NB4 (cell line): ENCODE results near the gene RSPO1.

Experiments used
- DNase-seq: peaks from one replicate; pipeline ENCODE4 v3.0.0; 2010; ENCODE audit warnings: low read depth
- H3K4me3 ChIP-seq: one replicate; pipeline ENCODE4 v1.5.1; 2011; ENCODE audit warnings: mild to moderate bottlenecking, low read depth, low read length, moderate library complexity
- MYC ChIP-seq: IDR thresholded peaks from 2 replicates; pipeline ENCODE4 v1.6.1; 2011; ENCODE audit warnings: low read depth, low read length
- POLR2A ChIP-seq: IDR thresholded peaks from 2 replicates; pipeline ENCODE4 v1.6.1; 2011; ENCODE audit warnings: mild to moderate bottlenecking; ENCODE audit not compliant: insufficient read length; ENCODE audit errors: extremely low read depth
- TF ChIP-seq, protein P1 (sequence below): IDR thresholded peaks from one replicate; pipeline ENCODE4 v1.5.1; 2012; ENCODE audit warnings: low read depth, low read length
- TF ChIP-seq, protein P2 (sequence below): IDR thresholded peaks from 2 replicates; pipeline ENCODE4 v1.6.1; 2011; ENCODE audit warnings: low read depth, low read length

RSPO1 gene

DNA sequence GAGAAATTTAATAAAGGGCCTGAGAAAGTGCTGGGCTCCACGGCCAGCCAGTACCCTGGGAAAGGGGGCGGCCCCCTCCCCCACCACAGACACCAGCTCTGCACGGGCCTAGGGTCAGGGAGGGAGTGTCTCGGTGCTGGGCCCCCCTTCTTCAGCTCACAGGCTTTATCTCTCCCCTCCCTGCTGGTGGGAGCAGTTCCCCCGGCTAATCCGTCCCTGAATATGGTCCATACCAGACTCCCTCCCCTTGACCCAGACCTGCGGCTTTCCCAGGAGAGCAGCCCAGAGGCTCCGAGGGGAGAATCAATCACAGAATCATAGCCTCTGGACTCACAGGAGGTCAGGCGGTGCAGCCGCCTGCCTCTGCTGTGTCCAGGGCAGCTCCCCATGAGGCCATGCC lies 26.0 kb upstream of the RSPO1 start:
- TF ChIP-seq, protein P1, sequence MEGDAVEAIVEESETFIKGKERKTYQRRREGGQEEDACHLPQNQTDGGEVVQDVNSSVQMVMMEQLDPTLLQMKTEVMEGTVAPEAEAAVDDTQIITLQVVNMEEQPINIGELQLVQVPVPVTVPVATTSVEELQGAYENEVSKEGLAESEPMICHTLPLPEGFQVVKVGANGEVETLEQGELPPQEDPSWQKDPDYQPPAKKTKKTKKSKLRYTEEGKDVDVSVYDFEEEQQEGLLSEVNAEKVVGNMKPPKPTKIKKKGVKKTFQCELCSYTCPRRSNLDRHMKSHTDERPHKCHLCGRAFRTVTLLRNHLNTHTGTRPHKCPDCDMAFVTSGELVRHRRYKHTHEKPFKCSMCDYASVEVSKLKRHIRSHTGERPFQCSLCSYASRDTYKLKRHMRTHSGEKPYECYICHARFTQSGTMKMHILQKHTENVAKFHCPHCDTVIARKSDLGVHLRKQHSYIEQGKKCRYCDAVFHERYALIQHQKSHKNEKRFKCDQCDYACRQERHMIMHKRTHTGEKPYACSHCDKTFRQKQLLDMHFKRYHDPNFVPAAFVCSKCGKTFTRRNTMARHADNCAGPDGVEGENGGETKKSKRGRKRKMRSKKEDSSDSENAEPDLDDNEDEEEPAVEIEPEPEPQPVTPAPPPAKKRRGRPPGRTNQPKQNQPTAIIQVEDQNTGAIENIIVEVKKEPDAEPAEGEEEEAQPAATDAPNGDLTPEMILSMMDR: no peak
- TF ChIP-seq, protein P2, sequence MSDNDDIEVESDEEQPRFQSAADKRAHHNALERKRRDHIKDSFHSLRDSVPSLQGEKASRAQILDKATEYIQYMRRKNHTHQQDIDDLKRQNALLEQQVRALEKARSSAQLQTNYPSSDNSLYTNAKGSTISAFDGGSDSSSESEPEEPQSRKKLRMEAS: no peak
- no peak for TF ChIP-seq POLR2A
- TF ChIP-seq MYC: no peak
- DNase-seq: no peak
- no peak overlapping the region for H3K4me3 ChIP-seq

GRCh38 chr1:37658486-37658885 lies 23.8 kb upstream of the RSPO1 start:
- no peak overlapping the region for H3K4me3 ChIP-seq
- TF ChIP-seq, protein P1: no peak
- DNase-seq: no peak

DNA sequence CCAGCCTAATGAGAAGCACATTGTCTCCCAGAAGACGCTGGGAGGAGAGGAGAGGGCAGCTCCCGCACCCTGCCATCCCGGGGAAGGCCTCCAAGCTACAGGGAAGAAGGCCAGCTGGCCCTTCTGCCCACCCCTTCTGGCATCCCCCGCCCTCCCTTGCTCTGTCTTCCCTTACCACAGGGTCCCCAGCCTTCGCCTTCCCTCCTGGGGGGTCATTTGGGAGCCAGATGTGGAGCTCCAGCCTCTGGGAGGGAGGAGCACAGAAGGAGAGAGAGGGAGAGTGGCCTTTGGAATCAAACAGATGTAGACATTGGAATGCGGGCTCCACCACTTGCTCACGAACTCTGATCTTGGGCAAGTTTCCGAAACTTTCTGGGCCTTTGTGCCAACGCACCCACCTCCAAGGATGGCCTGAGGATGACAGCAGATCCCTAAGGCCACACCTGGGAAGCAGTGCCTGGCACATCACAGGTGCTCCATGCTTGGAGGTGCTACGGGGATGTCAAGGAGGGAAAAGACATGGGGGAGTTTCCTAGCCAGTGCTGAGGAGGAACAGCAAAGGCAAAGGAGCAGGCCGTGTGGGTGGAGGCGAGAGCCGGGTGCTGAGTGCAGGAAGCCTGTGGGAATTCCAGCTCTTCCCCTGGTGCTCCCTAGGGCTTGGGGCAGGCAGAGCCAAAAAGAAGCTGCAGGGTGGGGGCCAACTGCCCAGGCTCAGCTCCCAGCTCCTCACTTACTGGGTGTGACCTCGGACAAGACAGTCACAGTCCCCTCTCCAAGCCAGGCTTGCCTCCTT lies 23.1 kb upstream of the RSPO1 start:
- no peak overlapping the region for H3K4me3 ChIP-seq
- no peak for TF ChIP-seq POLR2A

GRCh38 chr1:37656881-37657280 lies 22.2 kb upstream of the RSPO1 start:
- DNase-seq: peak; percentile 64
- no peak overlapping the region for H3K4me3 ChIP-seq
- TF ChIP-seq POLR2A: no peak

More for the DNA sequence above, 23.1 kb upstream of the RSPO1 start:
- DNase-seq: no peak

- H3K4me3 ChIP-seq: no peak overlapping the region
- DNase-seq: no peak
- TF ChIP-seq POLR2A (no peak), MYC (no peak)
- TF ChIP-seq, protein P2: no peak
- TF ChIP-seq, protein P1: no peak
Measured at GRCh38 chr1:37656026-37656425, 21.3 kb upstream of the RSPO1 start.

GRCh38 chr1:37655274-37655673 lies 20.6 kb upstream of the RSPO1 start:
- H3K4me3 ChIP-seq: no peak overlapping the region
- TF ChIP-seq, protein P1: no peak
- TF ChIP-seq MYC: no peak
- TF ChIP-seq, protein P2: no peak
- no peak for TF ChIP-seq POLR2A
- no peak for DNase-seq

DNA sequence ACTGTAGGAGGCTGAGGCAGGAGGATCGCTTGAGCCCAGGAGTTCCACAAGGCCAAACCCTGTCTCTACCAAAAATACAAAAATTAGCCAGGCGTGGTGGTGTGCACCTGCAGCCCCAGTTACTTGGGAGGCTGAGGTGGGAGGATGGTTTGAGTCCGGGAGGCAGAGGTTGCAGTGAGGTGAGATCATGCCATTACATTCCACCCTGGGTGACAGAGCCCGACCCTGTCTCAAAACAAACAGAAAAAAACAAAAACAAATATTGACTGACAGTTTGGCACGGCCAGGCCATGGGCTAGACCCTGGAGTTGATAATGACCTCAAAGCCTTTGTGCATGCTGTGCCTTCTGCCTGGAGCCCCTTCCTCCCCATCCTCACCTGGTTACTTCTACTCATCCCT lies 19.2 kb upstream of the RSPO1 start:
- TF ChIP-seq, protein P1: no peak
- TF ChIP-seq POLR2A (no peak), MYC (no peak)
- TF ChIP-seq, protein P2: no peak
- no peak overlapping the region for H3K4me3 ChIP-seq
- no peak for DNase-seq
